DOHH2 (cell line): ENCODE results near the gene FBLN2.

Experiments used
- H3F3A ChIP-seq: fragments of 200-600 bp; sonication (generic), shearing (Covaris generic); 2 replicates; pipeline ENCODE4 v1.6.0; 2016; ENCODE audit warnings: antibody characterized with exemption, mild to moderate bottlenecking; ENCODE audit not compliant: control insufficient read depth, insufficient read depth
- H3K27ac ChIP-seq: fragments of 200-600 bp; sonication (generic); 2 replicates; pipeline ENCODE4 v1.5.1; 2014; ENCODE audit warnings: low read depth, mild to moderate bottlenecking, low read length, moderate library complexity
- H3K27me3 ChIP-seq: fragments of 200-600 bp; sonication (generic); 2 replicates; pipeline ENCODE4 v1.6.1; 2014; ENCODE audit warnings: mild to moderate bottlenecking, low read length, mixed read lengths; ENCODE audit not compliant: control insufficient read depth
- H3K36me3 ChIP-seq: fragments of 200-600 bp; sonication (generic); 2 replicates; pipeline ENCODE4 v1.6.1; 2014; ENCODE audit warnings: mild to moderate bottlenecking, low read length, moderate library complexity, mixed read lengths; ENCODE audit not compliant: control insufficient read depth
- H3K4me1 ChIP-seq: fragments of 200-600 bp; sonication (generic); 2 replicates; pipeline ENCODE4 v1.6.1; 2014; ENCODE audit warnings: mild to moderate bottlenecking, low read length, mixed read lengths; ENCODE audit not compliant: control insufficient read depth
- H3K4me2 ChIP-seq: fragments of 200-600 bp; sonication (generic); 2 replicates; pipeline ENCODE4 v1.6.0; 2014; ENCODE audit warnings: mild to moderate bottlenecking, low read length, moderate library complexity
- H3K4me3 ChIP-seq: fragments of 200-600 bp; sonication (generic); 2 replicates; pipeline ENCODE4 v1.5.1; 2014; ENCODE audit warnings: mild to moderate bottlenecking, low read length, mixed read lengths
- H3K79me2 ChIP-seq: fragments of 200-600 bp; sonication (generic); 2 replicates; pipeline ENCODE4 v1.6.1; 2014; ENCODE audit warnings: mild to moderate bottlenecking, low read length, mixed read lengths; ENCODE audit not compliant: control insufficient read depth
- H3K9me2 ChIP-seq: fragments of 200-600 bp; sonication (generic); replicated peaks from 2 replicates; pipeline ENCODE4 v1.6.1; 2014; ENCODE audit warnings: mild to moderate bottlenecking, low read length, mixed read lengths; ENCODE audit not compliant: control insufficient read depth
- H3K9me3 ChIP-seq: fragments of 200-600 bp; sonication (generic); 2 replicates; pipeline ENCODE4 v1.6.1; 2014; ENCODE audit warnings: antibody characterized with exemption, low read length, mixed read lengths; ENCODE audit not compliant: control insufficient read depth, insufficient read depth
- H4K20me1 ChIP-seq: fragments of 200-600 bp; sonication (generic); 2 replicates; pipeline ENCODE4 v1.6.0; 2014; ENCODE audit warnings: low read depth, mild to moderate bottlenecking, antibody characterized with exemption, low read length, moderate library complexity; ENCODE audit not compliant: control insufficient read depth, insufficient read depth
- EZH2phosphoT487 ChIP-seq: fragments of 200-600 bp; sonication (generic); IDR thresholded peaks from 2 replicates; pipeline ENCODE4 v1.6.1; 2017; ENCODE audit warnings: borderline replicate concordance, mild to moderate bottlenecking, antibody characterized with exemption, low read length, moderate library complexity, mixed read lengths
- TF ChIP-seq, protein P1 (sequence below): fragments of 200-600 bp; sonication (generic); IDR thresholded peaks from one replicate; pipeline ENCODE4 v1.5.1; 2014; ENCODE audit warnings: antibody characterized with exemption, mild to moderate bottlenecking, low read depth, low read length; ENCODE audit not compliant: poor library complexity, severe bottlenecking

The FBLN2 gene

DNA sequence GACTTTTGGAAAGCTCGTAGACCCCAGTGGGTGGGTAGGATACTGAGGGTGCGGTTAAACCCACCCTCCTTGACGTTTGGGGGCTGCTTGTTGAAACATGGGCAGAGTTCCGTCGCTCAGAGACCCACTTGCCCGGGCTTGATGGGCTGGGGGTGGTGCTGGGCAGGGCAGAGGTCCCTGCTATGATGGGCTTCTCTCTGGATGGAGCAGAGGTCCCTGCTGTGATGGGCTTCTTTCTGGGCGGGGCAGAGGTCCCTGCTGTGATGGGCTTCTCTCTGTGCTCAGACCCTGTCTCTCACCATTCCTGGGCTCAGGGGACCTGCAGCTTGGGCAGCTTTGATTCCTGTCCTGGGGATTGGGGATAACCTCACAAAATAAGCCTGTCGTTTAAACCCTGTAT, 45.2 kb downstream of the FBLN2 start:
- no peaks in the 10 kb centered on the region for H3K9me2 ChIP-seq
- TF ChIP-seq, protein P1, sequence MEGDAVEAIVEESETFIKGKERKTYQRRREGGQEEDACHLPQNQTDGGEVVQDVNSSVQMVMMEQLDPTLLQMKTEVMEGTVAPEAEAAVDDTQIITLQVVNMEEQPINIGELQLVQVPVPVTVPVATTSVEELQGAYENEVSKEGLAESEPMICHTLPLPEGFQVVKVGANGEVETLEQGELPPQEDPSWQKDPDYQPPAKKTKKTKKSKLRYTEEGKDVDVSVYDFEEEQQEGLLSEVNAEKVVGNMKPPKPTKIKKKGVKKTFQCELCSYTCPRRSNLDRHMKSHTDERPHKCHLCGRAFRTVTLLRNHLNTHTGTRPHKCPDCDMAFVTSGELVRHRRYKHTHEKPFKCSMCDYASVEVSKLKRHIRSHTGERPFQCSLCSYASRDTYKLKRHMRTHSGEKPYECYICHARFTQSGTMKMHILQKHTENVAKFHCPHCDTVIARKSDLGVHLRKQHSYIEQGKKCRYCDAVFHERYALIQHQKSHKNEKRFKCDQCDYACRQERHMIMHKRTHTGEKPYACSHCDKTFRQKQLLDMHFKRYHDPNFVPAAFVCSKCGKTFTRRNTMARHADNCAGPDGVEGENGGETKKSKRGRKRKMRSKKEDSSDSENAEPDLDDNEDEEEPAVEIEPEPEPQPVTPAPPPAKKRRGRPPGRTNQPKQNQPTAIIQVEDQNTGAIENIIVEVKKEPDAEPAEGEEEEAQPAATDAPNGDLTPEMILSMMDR, result no peak
- no peak for TF ChIP-seq EZH2phosphoT487
- no peak overlapping the region for H3K27ac ChIP-seq
- no peaks in the 10 kb centered on the region for H3K9me3 ChIP-seq
- H3F3A ChIP-seq, result no peaks in the 10 kb centered on the region
- no peaks in the 10 kb centered on the region for H4K20me1 ChIP-seq
- H3K4me3 ChIP-seq, result no peak overlapping the region
- H3K27me3 ChIP-seq, result 0 out of 2 replicates have a peak, but pooled peaks cover 5% of the 10 kb centered on the region
- H3K4me1 ChIP-seq, result no peaks in the 10 kb centered on the region
- H3K36me3 ChIP-seq, result no peaks in the 10 kb centered on the region
- H3K4me2 ChIP-seq, result no peak overlapping the region
- no peaks in the 10 kb centered on the region for H3K79me2 ChIP-seq

DNA sequence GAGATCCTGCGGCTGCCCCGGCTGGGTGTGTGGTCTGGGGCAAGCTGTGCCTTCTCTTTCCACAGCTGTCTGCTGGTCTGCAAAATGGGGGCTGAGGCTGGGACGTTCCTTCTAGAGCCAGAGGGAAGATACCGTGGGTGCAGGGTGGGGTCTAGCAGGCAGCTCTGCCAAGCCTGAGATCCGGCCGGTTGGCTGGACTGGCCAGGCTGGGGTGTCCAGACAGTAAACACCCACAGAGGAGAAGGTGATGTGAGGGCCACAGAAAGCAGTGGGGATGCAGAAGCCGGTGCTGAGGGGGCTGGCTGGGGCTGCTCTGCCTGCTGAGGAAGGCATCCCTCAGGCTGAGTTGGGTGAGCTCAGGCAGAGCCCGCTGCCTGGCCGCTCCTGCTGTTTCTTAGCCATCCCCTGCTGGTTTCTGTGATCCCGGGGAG, 46.1 kb downstream of the FBLN2 start:
- Histone ChIP-seq H3K4me3 (no peak overlapping the region), H3K4me2 (no peak overlapping the region), H3K79me2 (no peaks in the 10 kb centered on the region), H3K9me3 (no peaks in the 10 kb centered on the region), H4K20me1 (no peaks in the 10 kb centered on the region), H3K9me2 (no peaks in the 10 kb centered on the region), H3F3A (no peaks in the 10 kb centered on the region), H3K36me3 (no peaks in the 10 kb centered on the region), H3K27ac (no peak overlapping the region), H3K4me1 (no peaks in the 10 kb centered on the region), H3K27me3 (0 out of 2 replicates have a peak, but pooled peaks cover 5% of the 10 kb centered on the region)
- TF ChIP-seq, protein P1, result no peak
- TF ChIP-seq EZH2phosphoT487, result no peak

DNA sequence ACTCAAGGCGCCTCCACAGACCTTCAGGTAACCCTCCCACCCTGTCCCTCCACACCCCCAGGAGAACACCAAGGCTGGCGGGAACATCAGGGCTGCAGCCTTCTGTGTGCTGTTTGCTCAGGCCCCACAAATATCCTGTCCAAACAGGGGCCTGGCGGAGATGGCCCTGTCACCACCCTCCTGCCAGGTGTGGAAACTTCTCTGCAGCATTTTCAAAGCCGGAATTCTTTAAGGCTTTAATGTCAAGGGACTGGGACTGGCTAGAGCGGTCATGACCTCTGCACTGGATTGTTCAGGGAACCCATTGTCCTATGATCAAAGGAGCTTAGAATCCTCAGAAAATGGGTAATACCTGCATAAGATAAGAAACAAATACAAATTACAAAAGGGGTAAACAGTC, 46.6 kb downstream of the FBLN2 start:
- Histone ChIP-seq H3K4me2 (no peak overlapping the region), H3K9me2 (no peaks in the 10 kb centered on the region), H3K27me3 (0 out of 2 replicates have a peak, but pooled peaks cover 5% of the 10 kb centered on the region), H3K27ac (no peak overlapping the region), H3K36me3 (no peaks in the 10 kb centered on the region), H3K4me1 (no peaks in the 10 kb centered on the region), H3K9me3 (no peaks in the 10 kb centered on the region), H3K79me2 (no peaks in the 10 kb centered on the region), H4K20me1 (no peaks in the 10 kb centered on the region), H3K4me3 (no peak overlapping the region), H3F3A (no peaks in the 10 kb centered on the region)
- TF ChIP-seq, protein P1, result no peak
- TF ChIP-seq EZH2phosphoT487, result no peak
